Fibroblast of skin of left quadriceps (primary cell): ENCODE data around the gene SERPINE1.

Source experiments
- DNase-seq, 2 experiments: peaks; one replicate each; pipeline ENCODE4 v3.0.0-alpha.2; 2013; ENCODE audit warnings: low read depth in 2 of 2

The SERPINE1 gene

DNA sequence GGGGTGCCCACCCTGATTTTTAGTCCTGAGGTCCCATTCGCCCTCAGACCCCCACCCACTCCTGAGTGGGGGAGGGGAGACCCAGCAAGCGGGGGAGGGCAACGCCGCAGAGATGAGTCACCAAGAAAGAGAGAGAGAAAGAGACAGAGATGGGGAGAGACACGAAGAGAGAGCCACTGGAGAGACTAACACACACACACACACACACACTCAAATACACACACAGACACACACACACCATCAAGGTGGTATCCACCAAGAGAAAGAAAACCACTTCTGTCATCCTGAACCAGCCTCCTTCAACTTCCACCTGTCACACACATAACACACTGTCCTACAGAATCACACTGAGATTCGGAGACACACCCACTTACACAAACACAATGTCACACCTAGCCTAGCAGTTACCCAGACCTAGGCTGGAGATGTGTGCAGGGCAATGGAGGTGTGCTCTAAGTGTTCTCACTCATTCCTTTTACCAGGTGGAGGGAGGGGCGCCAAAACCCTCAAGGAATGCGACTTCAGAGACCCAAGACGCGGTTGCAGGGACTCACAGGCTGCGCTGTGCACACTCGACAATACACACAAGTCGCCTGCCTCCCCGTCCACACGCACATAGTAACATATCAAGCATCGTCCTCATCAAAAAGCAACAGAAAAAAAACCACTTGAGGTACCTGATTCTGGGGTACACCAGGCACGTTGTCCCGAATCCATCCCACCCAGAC is 42.4 kb downstream of the SERPINE1 start:
- DNase-seq, result no peak

DNA sequence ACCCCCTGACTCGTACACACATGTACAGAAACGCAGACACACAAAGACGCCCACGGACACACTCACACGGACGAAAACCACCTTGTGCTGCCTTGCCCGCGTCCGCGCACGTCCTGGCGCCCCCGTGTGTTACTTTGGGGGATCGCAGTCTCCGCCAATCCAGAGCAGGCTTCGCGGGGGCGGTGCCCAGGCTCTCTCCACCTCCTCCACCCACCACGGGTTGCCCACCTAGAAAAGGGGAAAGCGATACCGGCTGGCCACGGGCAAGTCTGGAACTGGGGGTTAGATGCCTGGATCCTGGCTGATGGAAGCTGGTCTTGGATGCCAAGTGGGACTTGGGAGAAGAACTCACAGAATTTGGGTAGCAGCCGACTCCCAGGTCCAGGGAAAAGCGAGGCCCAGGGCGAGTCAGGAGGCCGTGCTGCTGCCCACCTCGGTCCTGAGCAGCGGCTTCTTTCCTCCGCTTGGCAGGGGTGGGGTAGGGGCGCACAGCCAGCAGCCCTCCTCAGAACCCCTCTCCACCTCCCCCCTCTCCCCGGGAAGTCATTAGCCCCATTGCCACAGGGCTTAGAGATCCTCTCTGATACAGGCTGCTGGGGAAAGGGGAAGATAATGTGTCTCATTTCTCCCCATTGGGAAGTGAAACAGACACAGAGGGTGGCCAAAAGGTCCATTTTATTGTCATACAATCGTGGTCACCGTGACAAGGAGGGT is 43.1 kb downstream of the SERPINE1 start:
- DNase-seq, result no peak

DNA sequence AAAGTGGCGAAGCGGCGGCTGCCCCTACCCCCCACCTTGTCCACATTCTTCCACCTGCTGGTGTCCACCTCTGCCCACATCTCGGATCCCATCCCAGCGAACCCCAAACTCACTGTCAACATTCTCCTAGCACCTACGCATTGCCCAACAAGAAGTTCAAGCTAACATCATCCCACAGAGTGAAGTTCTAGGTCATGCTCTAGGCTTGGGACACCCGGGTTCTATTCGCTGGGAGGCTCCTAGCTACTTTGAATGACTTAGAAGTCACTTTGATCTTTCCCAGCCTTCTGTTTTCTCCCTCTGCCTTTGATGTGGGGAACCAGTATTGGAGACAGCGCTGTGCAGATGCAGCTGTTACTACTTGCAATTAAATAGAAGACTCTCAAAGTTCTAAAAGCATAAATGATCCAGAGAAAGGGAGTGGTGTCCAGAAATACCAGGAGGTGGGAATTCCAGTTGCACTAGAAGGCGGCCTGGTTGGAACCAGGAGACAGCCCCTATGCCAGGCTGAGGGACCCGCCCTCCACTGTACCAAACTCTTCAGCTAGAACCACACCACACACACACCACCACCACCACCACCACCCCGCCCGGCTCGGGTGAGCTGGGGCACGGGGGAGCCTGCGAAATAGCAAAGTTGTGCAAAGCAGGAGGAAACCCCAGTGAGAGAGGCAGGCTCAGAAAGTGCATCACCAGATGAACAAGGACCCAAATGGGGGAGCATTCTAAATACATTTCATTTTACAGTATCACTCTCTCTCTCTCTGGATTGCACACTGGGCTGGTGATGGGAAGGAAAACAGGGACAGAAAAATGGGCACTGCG is 43.9 kb downstream of the SERPINE1 start:
- no peak for DNase-seq

DNA sequence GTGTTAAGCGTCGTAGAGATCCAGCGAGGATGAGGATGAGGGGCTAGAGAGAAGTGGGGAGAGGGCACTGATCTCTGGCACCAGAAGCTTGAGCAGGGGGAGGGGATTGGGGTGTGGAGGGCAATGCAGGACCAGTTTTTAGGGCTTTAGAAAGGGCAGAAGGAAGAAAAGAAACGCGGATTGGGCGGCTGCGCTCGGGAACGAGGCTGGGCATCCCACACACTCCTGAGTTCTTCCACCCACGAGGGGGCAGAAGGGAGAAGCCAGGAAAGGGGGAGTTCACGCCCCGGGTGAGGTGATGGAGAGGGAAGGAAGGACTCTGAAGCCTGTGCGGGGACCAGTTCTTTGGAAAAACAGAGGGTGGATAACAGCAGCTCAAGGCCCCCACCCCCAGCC is 44.5 kb downstream of the SERPINE1 start:
- no peak for DNase-seq

DNA sequence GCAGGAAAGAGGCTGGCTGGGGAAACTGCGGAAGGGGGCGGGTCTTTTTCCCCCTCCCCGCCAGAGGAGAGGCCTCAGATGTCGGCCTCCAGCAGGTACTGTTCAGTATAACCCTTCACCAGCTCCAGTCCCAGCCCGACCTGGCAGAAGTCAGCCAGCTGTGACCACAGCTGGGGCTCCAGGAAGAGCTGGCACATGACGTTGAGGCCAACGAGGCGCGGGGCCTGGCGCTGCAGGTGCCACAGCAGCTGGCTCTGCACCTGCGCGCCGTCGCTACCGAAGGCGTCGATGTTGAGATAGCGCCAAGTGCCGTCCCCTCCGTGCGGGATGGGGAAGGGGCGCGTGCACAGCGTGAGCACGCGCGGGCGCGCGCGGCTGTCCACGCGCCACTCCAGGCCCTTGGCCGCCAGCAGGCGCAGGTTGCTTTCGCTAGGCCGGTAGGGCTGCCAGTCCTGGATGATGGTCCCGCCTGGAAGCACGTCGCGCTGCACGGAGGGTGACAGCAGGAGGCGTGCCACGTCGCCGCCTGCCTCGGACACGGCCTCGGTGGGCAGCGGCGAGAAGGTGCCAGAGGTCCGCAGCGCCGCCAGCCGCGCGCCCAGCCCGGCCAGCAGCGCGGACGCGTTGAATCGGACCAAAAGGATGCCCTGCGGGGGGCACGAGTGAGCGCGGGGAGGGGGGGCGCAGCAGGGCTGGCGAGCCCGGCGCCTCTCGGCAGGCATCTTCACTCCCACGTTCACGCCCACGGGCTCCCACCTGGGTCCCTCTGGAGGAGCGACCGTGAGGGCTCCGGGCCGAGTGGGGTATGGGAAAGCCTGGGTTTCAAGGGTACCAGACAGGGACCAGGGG is 45.3 kb downstream of the SERPINE1 start:
- DNase-seq, result no peak

DNA sequence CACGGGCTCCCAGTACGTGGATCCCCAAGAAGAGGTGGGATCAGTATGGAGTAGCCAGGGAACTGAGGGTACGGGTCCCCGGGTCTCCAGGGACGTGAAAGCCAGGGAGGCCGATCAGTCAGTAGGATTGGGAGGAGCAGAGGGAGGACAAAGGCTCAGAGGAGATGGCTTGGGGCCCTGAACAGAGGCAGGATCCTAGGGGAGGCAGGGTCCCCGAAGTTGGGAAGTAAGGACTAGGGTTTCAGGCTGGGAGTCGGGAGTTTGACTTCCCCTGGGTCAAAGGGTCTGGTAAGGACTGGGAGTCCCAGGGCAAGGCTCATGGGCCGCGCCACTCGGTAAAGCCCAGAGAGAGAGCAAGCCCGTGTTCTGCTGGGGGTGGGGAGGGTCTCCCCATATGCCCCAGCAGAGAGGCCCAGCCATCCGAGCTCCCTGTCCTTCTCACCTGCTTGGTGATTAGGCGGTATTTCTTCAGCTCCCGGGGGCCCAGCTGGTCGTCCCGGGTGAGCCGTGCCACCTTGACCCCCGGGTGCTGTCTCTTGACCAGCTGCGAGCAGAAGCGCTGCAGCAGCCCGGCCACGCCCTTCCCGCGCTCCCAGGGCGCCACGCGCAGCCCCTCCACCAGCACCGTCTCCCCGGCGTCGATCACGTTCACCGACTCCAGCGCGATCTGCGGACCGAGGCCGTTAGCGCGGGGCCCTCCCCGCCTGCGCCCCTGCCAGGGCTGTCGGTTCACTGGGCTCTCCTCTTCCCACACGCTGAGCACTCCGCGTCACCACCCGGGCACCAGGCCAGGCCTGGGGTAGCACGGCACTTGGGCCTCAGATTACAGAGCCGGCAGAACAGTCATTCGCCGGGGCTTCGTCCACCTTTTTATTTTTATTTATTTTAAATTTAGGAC is 46.2 kb downstream of the SERPINE1 start:
- no peak for DNase-seq

DNA sequence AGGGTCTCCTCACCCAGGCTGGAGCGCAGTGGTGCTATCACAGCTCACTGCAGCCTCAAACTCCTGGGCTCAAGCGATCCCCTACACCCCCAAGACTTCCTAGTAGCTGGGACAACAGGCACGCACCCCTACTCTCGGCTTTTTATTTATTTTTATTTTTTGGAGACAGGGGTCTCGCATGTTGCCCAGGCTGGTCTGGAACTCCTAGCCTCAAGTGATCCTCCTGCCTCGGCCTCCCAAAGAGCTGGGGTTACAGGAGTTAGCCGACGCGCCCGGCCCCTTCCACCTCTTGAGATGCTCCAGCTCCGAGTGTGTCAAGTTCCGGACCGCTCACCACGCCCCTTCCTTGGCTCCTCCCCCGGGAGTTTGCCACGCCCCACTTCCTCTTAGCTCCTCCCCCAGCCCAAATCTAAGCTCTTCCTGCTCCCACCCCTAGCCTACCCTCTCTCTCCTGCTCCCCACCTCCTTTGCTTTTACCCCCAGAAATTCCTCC is 46.9 kb downstream of the SERPINE1 start:
- no peak for DNase-seq

DNA sequence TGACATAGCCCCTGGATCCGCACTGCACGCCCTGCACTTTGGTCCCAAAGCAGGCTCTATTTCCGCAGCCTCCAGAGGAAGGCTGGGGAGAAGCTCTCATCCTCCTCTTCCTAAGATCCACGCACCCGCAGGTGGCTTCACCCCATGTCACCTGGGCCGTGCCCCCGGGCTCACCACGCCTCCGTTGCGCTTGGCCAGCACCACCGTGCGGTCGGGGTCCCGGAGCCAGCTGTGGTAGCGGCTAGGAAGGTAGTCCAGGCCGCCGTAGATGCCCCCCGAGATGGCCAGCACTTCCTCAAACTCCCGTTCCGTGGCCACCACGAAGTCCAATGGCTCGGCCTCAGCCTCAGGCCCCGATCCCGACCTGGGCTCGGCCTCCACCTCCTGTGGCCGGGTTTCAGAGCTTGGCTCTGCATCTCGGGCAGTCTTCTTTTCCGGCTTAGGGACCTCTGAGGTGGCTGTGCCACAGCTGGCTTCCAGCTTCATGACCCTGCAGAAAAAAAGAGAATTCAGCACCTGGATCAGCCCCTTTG is 47.5 kb downstream of the SERPINE1 start:
- no peak for DNase-seq

DNA sequence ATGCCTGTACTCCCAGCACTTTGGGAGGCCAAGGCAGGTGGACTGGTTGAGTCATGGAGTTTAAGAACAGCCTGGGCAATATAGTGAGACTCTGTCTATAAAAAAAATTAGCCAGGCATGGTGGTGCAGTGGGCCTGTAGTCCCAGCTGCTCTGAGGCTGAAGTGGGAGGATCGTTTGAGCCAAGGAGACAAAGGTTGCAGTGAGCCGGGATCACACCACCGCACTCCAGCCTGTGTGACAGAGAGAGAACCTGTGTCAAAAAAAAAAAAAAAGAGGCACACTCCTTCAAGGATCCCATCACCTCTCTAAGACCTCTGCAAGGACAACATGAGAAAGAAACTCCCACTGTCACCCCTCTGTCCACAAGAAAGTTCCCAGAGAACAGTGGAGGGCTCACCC is 48.8 kb downstream of the SERPINE1 start:
- no peak for DNase-seq

DNA sequence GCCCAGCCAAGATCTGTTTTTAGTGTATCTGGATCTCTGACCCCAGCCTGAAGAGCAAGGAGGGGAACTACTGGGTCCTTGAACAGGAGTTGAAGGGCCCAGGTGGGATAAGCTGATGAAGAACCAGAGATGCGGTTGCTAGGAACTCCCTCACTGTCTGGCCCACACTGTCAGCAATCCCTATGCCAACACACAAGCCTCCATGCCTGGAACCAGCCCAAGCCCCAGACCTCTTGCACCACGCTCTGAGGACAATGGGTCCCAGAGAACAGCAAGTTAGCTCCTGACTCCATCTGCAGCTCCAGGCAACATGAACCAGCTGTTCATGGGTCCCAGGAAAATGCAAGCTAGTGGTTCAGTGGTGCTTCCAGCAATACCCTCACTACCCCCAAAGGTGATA is 50.7 kb downstream of the SERPINE1 start:
- no peak for DNase-seq

DNA sequence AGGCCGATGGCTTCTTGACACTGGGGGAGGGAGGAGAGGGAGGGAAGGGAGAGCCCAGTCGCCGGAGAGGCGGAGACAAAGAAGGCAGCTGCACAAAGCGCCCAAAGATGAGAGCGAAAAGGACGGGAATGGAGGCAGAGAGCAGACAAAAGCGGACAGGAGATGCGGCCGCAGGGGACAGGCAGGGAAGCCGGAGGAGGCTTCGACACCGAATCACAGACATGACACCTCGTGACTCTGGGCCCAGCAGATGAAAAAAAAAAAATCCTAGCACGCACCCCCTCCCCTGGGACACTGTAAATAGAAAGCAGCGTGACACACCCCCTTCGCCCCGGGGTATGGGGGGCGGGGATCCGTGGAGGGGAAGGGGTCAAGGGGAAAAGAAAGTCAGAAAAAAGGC is 52.2 kb downstream of the SERPINE1 start:
- no peak for DNase-seq

DNA sequence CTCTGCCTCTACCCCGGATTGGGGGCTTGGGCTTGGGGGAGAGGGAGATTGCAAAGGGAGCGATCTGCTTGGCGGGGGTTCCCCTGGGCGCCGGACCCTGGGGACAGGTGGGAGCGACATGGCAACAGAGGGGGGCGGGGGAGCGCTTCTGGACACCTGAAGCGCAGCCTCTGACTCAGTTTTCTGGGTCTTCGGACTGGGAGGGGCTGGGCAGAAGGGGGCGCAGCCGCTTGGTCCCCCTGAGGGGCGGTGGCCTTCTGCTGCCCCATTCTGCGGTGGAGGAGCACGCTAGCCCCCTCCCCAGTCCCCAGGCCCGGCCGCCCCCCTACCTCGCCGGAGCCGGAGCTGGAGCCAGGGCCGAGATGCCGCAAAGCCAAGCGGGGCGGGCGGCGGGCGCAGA is 52.8 kb downstream of the SERPINE1 start:
- DNase-seq, result no peak

DNA sequence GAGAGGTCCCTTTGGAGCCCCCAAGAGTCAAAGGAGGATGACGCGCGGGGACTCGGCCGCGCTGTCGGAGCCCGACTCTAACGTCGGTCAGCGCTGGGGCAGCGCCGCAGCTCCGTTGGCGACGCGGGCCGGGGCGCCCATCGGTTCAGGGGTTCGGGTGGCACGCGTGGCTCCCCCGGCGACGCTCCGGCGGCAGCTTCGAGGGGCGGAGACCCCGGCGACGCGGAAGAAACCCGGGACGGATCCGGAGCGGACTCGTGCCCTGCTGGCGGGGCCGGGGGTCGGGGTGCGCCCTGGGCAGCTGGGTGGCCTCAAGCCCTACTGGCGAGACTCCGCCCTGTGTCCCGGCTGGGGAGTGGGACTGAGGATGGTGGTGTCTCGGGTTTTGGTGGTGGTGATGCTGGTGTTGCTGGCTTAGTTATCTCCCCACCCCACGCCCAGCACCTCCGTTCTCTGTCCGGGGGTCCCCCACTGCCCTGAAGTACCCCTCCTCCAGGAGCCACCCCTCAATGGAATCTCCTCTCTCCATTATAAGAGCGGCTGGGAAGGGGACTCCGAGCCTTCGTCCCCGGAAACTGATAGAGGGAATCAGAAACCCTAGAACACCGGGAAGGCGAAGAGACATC is 53.3 kb downstream of the SERPINE1 start, which contains the start of gene NAT16:
Gene NAT16 (minus strand): TSS at position 164 of the 626 bp plus-strand sequence. CDS start 5,486 bp downstream, outside the sequence.
- no peak for DNase-seq

DNA sequence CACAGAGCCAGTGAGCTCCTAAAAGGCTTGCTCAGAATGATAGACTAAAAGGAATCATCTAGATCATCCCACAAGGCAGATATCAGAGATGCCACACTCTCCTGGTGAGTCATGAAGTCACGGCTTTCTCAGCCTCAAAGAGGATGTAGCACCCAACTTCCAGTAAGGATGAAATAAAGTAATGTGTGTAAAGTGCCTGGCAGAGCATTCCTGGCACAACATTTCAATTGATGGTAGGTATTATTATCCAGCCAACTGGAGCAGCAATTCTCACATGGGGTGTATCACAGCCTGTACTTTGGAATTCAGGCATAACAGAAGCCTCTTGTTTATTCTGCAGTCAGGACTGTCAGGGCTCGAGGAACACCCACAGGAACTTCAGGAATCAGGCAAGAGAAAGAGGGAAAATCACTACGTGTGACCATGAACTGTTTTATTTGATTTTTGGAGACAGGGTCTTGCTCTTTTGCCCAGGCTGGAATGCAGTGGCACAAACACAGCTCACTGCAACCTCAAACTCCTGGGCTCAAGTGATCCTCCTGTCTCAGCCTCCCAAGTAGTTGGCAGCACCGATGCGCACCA is 58.4 kb downstream of the SERPINE1 start:
- DNase-seq, result no peak

DNA sequence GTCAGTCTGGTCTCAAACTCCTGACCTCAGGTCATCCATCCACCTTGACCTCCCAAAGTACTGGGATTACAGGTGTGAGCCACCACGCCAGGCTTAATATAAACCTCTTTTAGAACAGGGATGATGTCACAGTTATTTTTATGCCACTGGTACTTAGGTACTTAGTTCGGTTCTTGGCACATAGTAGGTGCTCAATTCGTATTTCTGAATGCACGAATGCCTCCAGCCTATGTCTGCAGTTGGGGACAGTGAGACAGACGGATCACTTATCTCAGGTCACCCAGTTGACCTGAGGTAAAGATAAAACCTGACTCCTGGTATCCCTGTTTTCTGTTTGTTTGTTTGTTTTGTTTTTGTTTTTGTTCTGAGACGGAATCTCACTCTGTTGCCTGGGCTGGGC is 59.3 kb downstream of the SERPINE1 start:
- no peak for DNase-seq

DNA sequence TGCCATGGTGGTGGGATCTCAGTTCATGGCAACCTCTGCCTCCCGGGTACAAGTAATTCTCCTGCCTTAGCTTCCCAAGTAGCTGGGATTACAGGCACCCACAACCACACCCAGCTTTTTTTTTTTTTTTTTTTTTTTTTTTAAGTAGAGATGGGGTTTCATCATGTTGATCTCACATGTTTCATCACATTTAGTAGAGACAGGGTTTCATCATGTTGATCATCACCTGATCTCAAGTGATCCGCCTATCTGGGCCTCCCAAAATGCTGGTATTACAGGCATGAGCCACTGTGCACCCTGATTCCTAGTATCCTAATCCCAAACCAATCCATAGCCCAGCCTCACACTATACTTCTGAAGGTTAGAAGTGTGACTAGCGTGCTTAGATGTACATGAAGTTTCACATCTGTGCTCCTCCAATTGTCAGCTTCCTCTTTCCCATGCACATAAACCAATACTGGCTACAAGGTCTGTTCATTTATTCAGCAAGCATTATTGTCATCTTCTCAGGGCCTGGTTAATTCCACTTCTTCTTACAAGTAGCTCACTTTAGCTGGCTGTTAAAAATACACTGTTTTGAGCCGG is 60.0 kb downstream of the SERPINE1 start:
- DNase-seq, result no peak
